ENCODE measurements around the gene PSMD9. TPM values are rescaled to one million over a fixed set of nuclear protein-coding genes. Genes with fewer than 3 reads are reported as not detected.
A peak's percentile ranks its signal among the peaks of the same experiment; 100 is the strongest.

The PSMD9 gene
- total RNA-seq, 1 experiment from 2014 or later: 86.4 TPM

DNA sequence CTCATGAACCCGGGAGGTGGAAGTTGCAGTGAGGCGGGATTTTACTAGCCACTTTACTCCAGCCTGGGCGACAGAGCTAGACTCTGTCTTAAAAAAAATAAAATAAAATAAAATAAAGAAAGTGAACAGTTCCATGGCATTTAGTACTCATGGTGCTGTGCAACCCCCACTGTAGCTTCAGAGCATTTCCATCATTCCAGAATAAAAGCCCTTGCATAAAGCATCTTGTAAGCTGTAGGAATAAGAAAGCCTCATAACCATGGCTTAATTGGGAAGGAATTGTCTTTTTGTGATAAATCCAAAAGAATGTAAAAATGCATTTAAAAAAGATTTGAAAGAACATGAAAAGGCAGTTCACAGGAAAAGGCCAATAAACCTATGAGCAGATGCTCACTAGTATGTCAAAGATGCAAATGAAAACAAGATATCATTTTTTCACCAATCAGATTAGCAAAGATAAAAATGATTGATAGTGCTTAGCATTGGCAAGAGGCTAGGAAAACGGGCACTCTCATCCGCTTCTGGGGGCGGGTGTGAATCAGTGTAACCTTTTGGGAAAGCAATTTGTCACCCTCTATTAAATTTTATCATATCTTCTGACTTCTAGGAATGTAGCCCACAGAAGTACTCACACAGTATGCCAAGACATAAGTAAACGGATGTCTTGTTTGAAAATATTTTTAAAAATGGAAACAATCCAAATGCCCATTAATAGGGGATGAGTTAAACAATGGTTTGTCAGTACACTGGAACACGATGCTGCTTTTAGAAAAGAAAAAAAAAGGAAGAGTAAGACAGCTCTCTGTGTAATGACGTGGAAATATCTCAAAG is 76.4 kb downstream of the PSMD9 start:
- no peak for TF ChIP-seq EZH2 (IDR thresholded peaks at IDR 0.05; ENCODE audit: borderline replicate concordance, low read depth, low read length, poor library complexity, severe bottlenecking)
- TF ChIP-seq, protein P1, sequence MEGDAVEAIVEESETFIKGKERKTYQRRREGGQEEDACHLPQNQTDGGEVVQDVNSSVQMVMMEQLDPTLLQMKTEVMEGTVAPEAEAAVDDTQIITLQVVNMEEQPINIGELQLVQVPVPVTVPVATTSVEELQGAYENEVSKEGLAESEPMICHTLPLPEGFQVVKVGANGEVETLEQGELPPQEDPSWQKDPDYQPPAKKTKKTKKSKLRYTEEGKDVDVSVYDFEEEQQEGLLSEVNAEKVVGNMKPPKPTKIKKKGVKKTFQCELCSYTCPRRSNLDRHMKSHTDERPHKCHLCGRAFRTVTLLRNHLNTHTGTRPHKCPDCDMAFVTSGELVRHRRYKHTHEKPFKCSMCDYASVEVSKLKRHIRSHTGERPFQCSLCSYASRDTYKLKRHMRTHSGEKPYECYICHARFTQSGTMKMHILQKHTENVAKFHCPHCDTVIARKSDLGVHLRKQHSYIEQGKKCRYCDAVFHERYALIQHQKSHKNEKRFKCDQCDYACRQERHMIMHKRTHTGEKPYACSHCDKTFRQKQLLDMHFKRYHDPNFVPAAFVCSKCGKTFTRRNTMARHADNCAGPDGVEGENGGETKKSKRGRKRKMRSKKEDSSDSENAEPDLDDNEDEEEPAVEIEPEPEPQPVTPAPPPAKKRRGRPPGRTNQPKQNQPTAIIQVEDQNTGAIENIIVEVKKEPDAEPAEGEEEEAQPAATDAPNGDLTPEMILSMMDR (conservative IDR thresholded peaks at IDR 0.05; ENCODE audit: low read depth, low read length): no peak
- POLR2A ChIA-PET (ENCODE audit: low non-redundant PET): no interaction called here
- intact Hi-C loops (cut with micrococcal nuclease; ENCODE audit: unreplicated experiment): no loop called here
- Histone ChIP-seq H3K27ac (ENCODE audit: low read depth, low read length, poor library complexity, severe bottlenecking) (no peak overlapping the region), H3K9me3 (ENCODE audit: low read depth, low read length, poor library complexity, severe bottlenecking) (no peaks in the 10 kb centered on the region), H3K36me3 (ENCODE audit: insufficient read depth, low read length, poor library complexity, severe bottlenecking) (no peaks in the 10 kb centered on the region), H3K27me3 (replicated peaks; ENCODE audit: insufficient read depth, low read depth, low read length, poor library complexity) (no peaks in the 10 kb centered on the region), H3K4me1 (ENCODE audit: insufficient read depth, low read length, poor library complexity, severe bottlenecking) (peaks cover 19% of the 10 kb centered on the region), H3K4me3 (ENCODE audit: low read depth, low read length, poor library complexity, severe bottlenecking) (no peak overlapping the region)
- DNase-seq (ENCODE audit: low spot score): peak; percentile 84
- no TSS peak for BruUV-seq (replicated peaks)
- CTCF ChIA-PET: interaction anchor here (0.6 kb wide), 1 partner anchor 1663 kb away, joined by 8 read pairs; the partner anchor contains the start of gene SIRT4

DNA sequence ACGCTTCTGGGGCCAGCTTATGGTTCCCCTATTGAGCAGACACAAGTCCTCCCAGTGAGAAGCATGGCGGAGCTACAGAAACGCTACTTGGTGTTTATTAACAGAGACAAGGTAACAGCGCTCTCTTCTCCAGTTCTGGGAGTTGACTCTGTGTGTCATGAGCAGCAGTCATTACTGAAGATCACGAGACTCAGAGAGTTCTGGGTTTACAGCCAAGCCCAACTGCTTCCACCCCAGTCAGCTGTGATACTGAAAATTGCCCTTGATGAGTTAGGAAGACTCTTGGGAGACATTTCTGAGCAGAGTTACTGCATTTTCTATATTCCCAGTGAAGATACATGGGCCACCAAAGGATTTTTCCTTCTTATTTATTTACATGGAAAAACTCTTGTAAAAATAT is 78.4 kb downstream of the PSMD9 start:
- H3K27me3 ChIP-seq (replicated peaks; ENCODE audit: insufficient read depth, low read depth, low read length, poor library complexity): no peaks in the 10 kb centered on the region
- no peak overlapping the region for H3K27ac ChIP-seq (ENCODE audit: low read depth, low read length, poor library complexity, severe bottlenecking)
- no peaks in the 10 kb centered on the region for H3K36me3 ChIP-seq (ENCODE audit: insufficient read depth, low read length, poor library complexity, severe bottlenecking)
- no peak for TF ChIP-seq EZH2 (IDR thresholded peaks at IDR 0.05; ENCODE audit: borderline replicate concordance, low read depth, low read length, poor library complexity, severe bottlenecking)
- TF ChIP-seq, protein P1 (conservative IDR thresholded peaks at IDR 0.05; ENCODE audit: low read depth, low read length): no peak
- ChIA-PET POLR2A (ENCODE audit: low non-redundant PET) (no interaction called here), CTCF (no interaction called here)
- DNase-seq (ENCODE audit: low spot score): no peak
- no peaks in the 10 kb centered on the region for H3K9me3 ChIP-seq (ENCODE audit: low read depth, low read length, poor library complexity, severe bottlenecking)
- no TSS peak for BruUV-seq (replicated peaks)
- intact Hi-C loops (cut with micrococcal nuclease; ENCODE audit: unreplicated experiment): no loop called here
- no peak overlapping the region for H3K4me3 ChIP-seq (ENCODE audit: low read depth, low read length, poor library complexity, severe bottlenecking)
- H3K4me1 ChIP-seq (ENCODE audit: insufficient read depth, low read length, poor library complexity, severe bottlenecking): peaks cover 19% of the 10 kb centered on the region

Other genes starting within 250 kb of the PSMD9 start
- 0.58 and 0.96 TPM in 2 replicates for gene MORN3, start 219.1 kb upstream of the PSMD9 start, total RNA-seq (2021)
- 21.3 and 22.3 TPM in 2 replicates for gene TMEM120B, start 176.0 kb upstream of the PSMD9 start, total RNA-seq (2021)
- 21.1 and 24.3 TPM in 2 replicates for gene RHOF, start 95.1 kb upstream of the PSMD9 start, total RNA-seq (2021)
- 23.8 and 24.5 TPM in 2 replicates for gene SETD1B, start 84.8 kb upstream of the PSMD9 start, total RNA-seq (2021)
- gene HPD, start 29.9 kb upstream of the PSMD9 start, total RNA-seq (2021): not detected in 2 replicates
- 5.5 and 7.5 TPM in 2 replicates for gene CFAP251, start 29.8 kb downstream of the PSMD9 start, total RNA-seq (2021)
- gene BCL7A, start 133.1 kb downstream of the PSMD9 start, total RNA-seq (2021): 40.7 and 41.8 TPM in 2 replicates
- gene MLXIP, start 190.0 kb downstream of the PSMD9 start, total RNA-seq (2021): 32.7 and 35.8 TPM in 2 replicates